Upper lobe of right lung (tissue), 1 donor: Measurements from ENCODE around the gene LRP2. TPM values are rescaled to one million over a fixed set of nuclear protein-coding genes. Genes with fewer than 3 reads are reported as not detected.

Experiments
- ATAC-seq: fragments of 200-7000 bp; cut with Tn5 transposase; one replicate; pipeline ENCODE4 v1.9.1; 2020; ENCODE audit warnings: mild to moderate bottlenecking, moderate library complexity
- DNase-seq: peaks from one replicate; pipeline ENCODE4 v3.0.0-alpha.2; 2020
- H3K27ac ChIP-seq: fragments of 200-600 bp; one replicate; pipeline ENCODE4 v1.8.0; 2022
- H3K27me3 ChIP-seq: fragments of 200-600 bp; one replicate; pipeline ENCODE4 v1.8.0; 2022; ENCODE audit warnings: mild to moderate bottlenecking
- H3K36me3 ChIP-seq: fragments of 200-600 bp; one replicate; pipeline ENCODE4 v1.8.0; 2022
- H3K4me1 ChIP-seq: fragments of 200-600 bp; one replicate; pipeline ENCODE4 v1.8.0; 2022
- H3K4me3 ChIP-seq: fragments of 200-600 bp; one replicate; pipeline ENCODE4 v1.8.0; 2022; ENCODE audit warnings: mild to moderate bottlenecking
- H3K9me3 ChIP-seq: fragments of 200-600 bp; one replicate; pipeline ENCODE4 v1.8.0; 2022
- intact Hi-C: fragments of 100-400 bp; cut with DNase I; formaldehyde crosslinking; loops from one replicate; pipeline ENCODE4 v1.11.0; 2022
- total RNA-seq: library from RNA; stranded (reverse); fragmentation: NEBNext Ultra II Directional; extraction: Animal tissue kit (Norgen Biotek cat#: 25700); gene quantifications from one replicate; pipeline ENCODE4 v1.2.1, GENCODE V29; 2021
- TF ChIP-seq, protein P1 (sequence below): fragments of 200-600 bp; IDR thresholded peaks from one replicate; pipeline ENCODE4 v1.8.0; 2022; ENCODE audit warnings: antibody characterized with exemption
- donor health status: DM: no; HTN: yes; CAD: no; lungs with severe emphysema.

LRP2 gene
- total RNA-seq, 1 donor from 2014 or later: 36.6 TPM

DNA sequence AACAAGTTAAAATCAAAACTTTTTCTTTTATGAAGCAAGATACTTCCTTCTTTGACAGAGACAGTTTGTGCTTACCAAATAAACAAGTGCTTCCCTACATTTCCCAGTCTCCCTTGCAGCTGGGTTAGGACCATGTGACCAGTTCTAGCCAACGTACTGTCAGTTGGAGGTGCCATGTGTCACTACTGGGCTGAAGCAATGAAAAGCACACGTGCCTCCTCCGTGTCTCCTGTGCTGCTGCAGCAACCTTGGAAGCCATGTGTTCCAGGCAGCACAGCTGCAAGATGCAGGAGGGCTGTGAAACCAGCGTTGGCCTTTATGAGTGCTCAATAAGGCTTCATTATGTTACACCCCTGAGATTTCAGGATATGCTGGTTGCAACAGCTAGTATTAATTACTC lies 199.7 kb downstream of the LRP2 start:
- Histone ChIP-seq H3K9me3 (no peaks in the 10 kb centered on the region), H3K4me3 (no peak overlapping the region), H3K4me1 (no peaks in the 10 kb centered on the region), H3K36me3 (no peaks in the 10 kb centered on the region), H3K27ac (no peak overlapping the region), H3K27me3 (no peaks in the 10 kb centered on the region)
- TF ChIP-seq, protein P1, sequence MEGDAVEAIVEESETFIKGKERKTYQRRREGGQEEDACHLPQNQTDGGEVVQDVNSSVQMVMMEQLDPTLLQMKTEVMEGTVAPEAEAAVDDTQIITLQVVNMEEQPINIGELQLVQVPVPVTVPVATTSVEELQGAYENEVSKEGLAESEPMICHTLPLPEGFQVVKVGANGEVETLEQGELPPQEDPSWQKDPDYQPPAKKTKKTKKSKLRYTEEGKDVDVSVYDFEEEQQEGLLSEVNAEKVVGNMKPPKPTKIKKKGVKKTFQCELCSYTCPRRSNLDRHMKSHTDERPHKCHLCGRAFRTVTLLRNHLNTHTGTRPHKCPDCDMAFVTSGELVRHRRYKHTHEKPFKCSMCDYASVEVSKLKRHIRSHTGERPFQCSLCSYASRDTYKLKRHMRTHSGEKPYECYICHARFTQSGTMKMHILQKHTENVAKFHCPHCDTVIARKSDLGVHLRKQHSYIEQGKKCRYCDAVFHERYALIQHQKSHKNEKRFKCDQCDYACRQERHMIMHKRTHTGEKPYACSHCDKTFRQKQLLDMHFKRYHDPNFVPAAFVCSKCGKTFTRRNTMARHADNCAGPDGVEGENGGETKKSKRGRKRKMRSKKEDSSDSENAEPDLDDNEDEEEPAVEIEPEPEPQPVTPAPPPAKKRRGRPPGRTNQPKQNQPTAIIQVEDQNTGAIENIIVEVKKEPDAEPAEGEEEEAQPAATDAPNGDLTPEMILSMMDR: no peak
- DNase-seq: no peak
- intact Hi-C loops: no loop called here
- ATAC-seq: no peak

DNA sequence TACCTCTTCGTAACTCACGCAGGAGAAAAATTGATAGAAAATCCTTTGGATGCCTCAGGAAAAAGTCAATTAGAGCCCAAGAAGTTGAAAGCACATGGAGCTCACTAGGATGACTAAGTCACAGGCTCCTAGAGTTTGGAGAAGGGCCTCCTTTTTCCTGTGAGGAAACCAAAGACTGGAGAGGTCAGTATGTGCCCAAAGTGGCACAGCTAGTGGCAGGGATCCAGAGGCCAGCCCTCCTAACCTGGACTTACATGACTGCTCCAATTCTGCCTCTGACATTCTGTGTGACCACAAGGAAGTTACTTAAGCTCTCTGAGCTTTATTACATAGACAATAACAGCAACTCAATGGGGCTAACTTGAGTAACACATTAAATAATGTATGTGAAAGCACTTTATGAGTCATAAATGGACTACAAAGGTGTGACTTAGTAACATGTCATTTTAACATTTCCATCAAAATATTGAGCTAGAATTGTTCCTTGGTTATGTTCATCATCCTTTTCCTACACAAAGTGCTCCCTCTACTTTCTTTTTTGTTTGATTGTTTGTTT lies 201.3 kb downstream of the LRP2 start:
- Histone ChIP-seq H3K27ac (no peak overlapping the region), H3K4me3 (no peak overlapping the region), H3K36me3 (no peaks in the 10 kb centered on the region), H3K4me1 (no peaks in the 10 kb centered on the region), H3K27me3 (no peaks in the 10 kb centered on the region), H3K9me3 (no peaks in the 10 kb centered on the region)
- TF ChIP-seq, protein P1: no peak
- intact Hi-C loops: no loop called here
- DNase-seq (no peak), ATAC-seq (no peak)

DNA sequence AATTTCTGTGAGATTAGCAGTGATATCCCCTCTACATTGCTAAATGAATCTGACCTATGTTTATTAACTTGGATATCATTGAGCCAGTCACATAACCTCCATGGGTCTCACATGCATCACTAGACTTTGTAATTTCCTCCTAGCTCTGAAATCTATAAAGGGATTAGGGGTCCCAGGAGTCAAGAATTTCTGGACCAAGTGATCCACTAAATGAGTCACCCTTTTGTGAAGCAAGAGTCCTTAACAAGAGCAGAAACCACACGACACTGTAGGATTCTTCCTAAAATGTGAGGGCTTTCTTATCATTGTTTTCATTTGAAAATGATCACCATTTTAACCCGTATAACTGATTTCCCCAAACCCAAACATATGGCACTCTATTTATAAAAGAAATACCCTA lies 202.6 kb downstream of the LRP2 start:
- intact Hi-C loops: no loop called here
- ATAC-seq: no peak

DNA sequence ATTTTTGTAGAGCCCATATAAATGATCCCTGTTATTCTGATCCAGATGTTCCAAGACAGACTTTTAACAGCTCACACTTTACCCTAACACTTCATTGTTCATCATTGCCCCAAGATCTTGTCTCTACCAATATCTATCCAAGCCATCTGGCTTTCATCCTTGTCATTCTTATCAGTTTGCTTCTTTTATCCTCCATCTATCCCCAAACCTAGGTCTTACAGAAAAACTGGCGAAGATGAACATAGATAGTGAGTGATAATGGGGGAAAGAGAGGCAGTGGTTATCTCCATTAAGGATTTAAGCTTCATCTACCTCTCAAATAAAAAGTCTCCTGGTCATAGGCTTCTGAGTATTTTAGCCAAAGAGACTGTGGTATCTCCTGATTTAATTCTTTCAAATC lies 203.5 kb downstream of the LRP2 start:
- intact Hi-C loops: no loop called here
- ATAC-seq: no peak
- Histone ChIP-seq H3K36me3 (no peaks in the 10 kb centered on the region), H3K27me3 (no peaks in the 10 kb centered on the region), H3K4me1 (no peaks in the 10 kb centered on the region), H3K4me3 (no peak overlapping the region), H3K9me3 (no peaks in the 10 kb centered on the region), H3K27ac (no peak overlapping the region)
- TF ChIP-seq, protein P1: no peak
- no peak for DNase-seq

More for the DNA sequence above, 202.6 kb downstream of the LRP2 start:
- H3K9me3 ChIP-seq: no peaks in the 10 kb centered on the region
- TF ChIP-seq, protein P1: no peak
- no peak overlapping the region for H3K27ac ChIP-seq
- H3K4me3 ChIP-seq: no peak overlapping the region
- no peaks in the 10 kb centered on the region for H3K4me1 ChIP-seq
- no peaks in the 10 kb centered on the region for H3K36me3 ChIP-seq
- H3K27me3 ChIP-seq: no peaks in the 10 kb centered on the region
- DNase-seq: no peak

DNA sequence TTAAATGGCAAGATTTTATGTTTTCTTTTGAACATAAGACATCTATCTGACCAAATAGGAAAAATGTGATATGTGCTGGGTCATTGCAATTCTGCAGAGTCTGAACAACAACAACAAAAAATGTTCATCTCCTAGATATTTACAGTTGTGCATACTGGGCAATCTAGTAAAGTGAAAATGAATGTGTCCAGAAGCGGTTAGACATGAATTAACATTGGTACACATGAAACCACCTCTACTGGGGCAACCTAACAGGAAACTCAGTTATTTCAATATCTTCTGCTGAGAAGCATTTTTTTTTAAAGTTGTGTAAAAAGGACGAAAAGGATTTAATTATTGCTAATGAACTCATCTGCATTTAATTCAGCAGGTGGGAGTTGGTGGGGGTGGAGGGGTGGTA lies 216.1 kb downstream of the LRP2 start:
- H3K27ac ChIP-seq: no peak overlapping the region
- H3K36me3 ChIP-seq: no peaks in the 10 kb centered on the region
- no peak for ATAC-seq
- intact Hi-C loops: no loop called here
- no peaks in the 10 kb centered on the region for H3K9me3 ChIP-seq
- no peaks in the 10 kb centered on the region for H3K27me3 ChIP-seq
- H3K4me1 ChIP-seq: no peaks in the 10 kb centered on the region
- no peak overlapping the region for H3K4me3 ChIP-seq
- TF ChIP-seq, protein P1: no peak
- DNase-seq: no peak

DNA sequence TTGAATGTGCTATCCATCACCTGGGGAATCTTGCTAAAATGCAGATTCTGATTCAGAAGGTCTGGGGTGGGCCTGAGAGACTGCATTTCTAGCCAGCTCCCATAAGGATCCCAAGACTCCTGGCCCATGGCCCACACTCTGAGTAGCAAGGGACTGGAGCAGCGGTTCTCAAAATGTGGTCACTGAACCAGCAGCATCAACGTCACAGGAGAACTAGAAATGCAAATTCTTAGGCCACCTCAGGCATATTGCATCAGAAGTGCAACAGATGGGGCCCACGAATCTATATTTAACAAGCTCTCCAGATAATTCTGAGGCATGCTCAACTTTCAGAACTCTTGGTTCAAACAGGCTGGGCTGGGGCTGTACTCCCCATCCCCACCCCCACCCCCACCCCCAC lies 218.3 kb downstream of the LRP2 start:
- Histone ChIP-seq H3K4me1 (no peaks in the 10 kb centered on the region), H3K4me3 (no peak overlapping the region), H3K36me3 (no peaks in the 10 kb centered on the region), H3K27ac (no peak overlapping the region), H3K9me3 (no peaks in the 10 kb centered on the region), H3K27me3 (no peaks in the 10 kb centered on the region)
- ATAC-seq (no peak), DNase-seq (no peak)
- intact Hi-C loops: no loop called here
- TF ChIP-seq, protein P1: no peak
